ENCODE data around the gene NATD1. TPM values are rescaled to one million over a fixed set of nuclear protein-coding genes. Genes with fewer than 3 reads are reported as not detected.

Gene NATD1, protein sequence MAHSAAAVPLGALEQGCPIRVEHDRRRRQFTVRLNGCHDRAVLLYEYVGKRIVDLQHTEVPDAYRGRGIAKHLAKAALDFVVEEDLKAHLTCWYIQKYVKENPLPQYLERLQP
- 4.2 and 5.9 TPM in 2 replicates for total RNA-seq

DNA sequence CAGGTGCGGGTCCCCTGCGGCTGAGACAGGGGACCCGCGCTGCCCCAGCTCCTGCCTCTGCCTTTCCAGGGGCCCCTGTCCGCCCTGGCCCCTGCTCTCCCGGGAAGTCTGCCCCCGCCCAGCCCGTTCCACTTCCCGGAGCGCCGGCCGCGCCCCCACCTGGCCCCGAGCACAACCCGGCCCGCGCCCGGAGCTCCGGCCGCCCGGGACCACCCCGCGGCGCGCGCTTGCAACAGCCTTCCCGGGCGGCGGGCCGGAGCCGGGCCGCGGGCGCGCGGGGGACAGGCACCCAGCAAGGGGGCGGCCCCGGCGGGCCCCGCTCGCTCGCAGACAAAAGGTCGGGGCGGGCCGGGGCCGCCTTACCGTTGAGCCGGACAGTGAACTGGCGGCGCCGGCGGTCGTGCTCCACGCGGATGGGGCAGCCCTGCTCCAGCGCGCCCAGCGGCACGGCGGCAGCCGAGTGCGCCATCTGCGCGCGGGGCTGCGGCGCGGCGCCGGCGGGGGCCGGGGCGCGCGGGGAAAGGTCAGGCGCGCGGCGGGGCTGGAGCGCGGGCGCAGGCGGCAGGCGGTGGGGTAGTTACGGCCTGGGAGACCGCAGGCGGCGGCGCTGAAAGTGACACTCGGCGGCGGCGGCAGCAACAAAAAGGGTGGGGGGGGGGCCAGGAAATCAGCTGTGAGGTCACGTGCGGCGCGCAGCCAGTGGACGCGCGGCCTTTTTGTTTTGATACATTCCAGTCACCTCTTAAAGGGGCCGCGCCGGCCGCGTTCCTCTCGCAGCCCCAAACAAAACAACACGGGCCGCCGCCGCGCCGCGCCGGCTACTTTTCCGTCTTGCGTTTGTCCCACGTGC lies at the start of gene NATD1:
Gene NATD1, minus strand, starts transcription at position 615 of the 850 bp plus-strand sequence. Its CDS starts 146 bp downstream, at position 469.

DNA sequence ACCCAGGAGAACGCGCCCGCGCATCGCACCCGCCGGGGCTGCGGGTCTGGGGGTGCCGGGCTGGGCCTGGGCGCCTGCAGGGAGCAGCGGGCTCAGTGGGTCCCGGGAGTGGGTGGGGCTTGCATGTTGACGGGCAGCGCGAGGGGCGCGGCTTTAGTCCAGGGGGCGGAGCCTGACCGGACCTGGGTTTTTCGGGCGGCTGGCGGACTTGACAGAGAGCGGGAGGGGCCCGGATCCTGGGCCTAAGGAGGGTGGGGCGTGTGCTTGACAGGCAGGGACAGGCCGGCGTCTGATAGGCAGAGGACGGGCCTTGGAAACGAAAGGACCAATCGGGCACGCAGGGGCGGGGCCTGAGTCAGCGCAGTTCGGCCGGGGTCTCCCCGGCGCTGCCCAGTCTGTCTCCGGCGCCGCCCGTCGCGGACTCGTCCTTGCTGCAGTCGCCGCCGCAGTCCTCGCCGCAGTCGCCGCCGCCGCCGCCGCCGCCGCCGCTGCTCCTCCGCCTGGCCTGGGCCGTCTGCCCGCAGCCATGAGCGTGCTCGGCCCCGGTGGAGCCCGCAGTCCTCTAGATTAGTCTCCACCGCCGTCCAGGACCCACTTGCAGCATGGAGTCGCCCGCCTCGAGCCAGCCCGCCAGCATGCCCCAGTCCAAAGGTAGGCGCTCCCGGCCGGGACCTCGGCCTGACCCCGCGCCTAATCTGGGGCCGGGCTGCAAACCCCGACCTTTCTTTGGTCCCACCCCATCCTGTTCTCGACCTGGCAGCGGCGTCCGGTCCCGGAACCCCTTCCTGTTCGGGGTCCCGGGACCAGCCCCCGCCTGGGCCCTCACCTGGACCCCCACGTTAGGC lies 31.3 kb upstream of the NATD1 start, which contains the start of gene MAP2K3:
Gene MAP2K3, plus strand, starts transcription at position 393 of the 845 bp plus-strand sequence. Its CDS starts 210 bp downstream, at position 603.

DNA sequence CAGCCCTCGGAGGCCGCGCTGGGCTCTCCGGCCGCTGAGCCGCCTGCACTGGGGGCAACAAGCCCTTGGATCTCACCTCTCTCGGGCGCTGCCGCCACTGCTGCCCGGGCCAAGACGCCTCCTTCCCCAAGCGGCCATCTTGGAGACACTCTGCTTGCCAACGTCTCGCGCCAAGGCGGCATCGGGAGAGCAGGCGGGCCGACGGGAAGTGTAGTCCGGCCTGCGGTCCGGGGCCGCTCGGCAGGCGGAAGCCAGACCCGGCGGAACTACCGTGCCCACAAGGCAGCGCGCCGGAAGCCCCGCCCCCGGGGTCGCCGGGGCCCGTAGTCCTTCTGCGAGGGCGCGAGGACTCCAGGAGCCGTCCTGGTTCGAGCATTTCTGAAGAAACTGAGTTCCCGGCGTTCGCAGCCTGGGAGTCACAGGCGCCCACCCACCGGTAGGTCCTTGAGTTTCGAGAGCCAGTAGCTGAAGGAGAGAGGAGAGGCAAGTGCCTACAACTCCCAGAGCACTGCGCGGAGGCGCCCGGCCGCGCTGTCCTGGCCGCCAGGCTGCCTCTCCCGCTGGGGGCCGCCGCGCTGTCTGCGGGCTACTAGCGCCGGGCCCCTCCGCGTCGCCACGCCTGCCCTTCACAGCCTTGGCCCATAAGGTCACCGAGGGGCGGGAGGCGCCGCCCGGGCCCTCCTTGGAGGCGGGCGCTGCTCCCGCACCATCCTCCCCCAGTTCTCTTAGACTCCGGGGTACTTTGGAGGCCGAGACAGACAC lies 39.0 kb downstream of the NATD1 start, which contains the start of gene TMEM11:
Gene TMEM11, minus strand, starts transcription at position 147 of the 762 bp plus-strand sequence. Its CDS starts 9 bp downstream, at position 138.

Small RNA genes lying within 50 kb of the gene (small RNA-seq; reads per million reads assigned to genes)
- gene RN7SL426P: not detected

Other genes starting within 250 kb of the NATD1 start
- gene USP22, start 210.4 kb downstream of the NATD1 start, total RNA-seq: 360 and 425 TPM in 2 replicates
- 12.1 and 13.3 TPM in 2 replicates for gene DHRS7B, start 126.4 kb downstream of the NATD1 start, total RNA-seq
- gene TMEM11, start 39.2 kb downstream of the NATD1 start, total RNA-seq: 21.5 and 25.5 TPM in 2 replicates
- gene MAP2K3, start 31.3 kb upstream of the NATD1 start, total RNA-seq: 19.6 and 19.9 TPM in 2 replicates
- 0.33 and 1.9 TPM in 2 replicates for gene KCNJ12, start 122.9 kb upstream of the NATD1 start, total RNA-seq